ENCODE measurements around the gene GTF2B.

GRCh38 chr1:88922214-88922613 lies 30.8 kb upstream of the GTF2B start:
- TF ChIP-seq CTCF (IDR thresholded peaks at IDR 0.05) = no peak
- no peak for TF ChIP-seq POLR2A (IDR thresholded peaks at IDR 0.05)
